ENCODE measurements around the gene OR51E2. TPM values are rescaled to one million over a fixed set of nuclear protein-coding genes. Genes with fewer than 3 reads are reported as not detected.
A peak's percentile ranks its signal among the peaks of the same experiment; 100 is the strongest.

The OR51E2 gene
- polyA plus RNA-seq, 4 donors, result 0.22 to 0.36 TPM; not detected in 2

DNA sequence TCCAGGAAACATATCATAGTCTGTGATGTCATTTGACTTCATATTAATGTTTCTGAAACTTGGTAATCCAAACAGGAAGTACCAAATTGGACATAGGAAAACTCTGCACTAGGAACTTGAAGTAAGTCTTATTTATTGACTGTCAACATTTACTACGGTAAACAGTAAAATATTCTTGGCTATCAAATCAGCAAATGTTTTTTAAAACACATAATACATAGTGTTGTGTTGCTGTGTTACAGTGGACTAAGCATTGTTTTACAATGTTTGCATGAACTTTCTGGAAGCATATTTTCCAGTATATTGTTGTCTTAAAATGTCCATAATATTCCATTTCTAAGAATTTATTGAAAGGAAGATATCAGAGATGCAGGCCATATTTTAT lies 2.8 kb upstream of the OR51E2 start:
- FAIRE-seq (no peak), DNase-seq (no peak)
- Histone ChIP-seq H3K9me3 (ENCODE audit: control insufficient read depth in 2 of 2, insufficient read depth in 1 of 2, low read depth in 1 of 2, low read length in 1 of 2) (no peaks in the 10 kb centered on the region), H3K27me3 (ENCODE audit: control insufficient read depth in 3 of 3, insufficient read depth in 3 of 3, low read length in 3 of 3) (no peaks in the 10 kb centered on the region), H3K4me3 (ENCODE audit: low read depth in 1 of 3, low read length in 3 of 3) (no peak overlapping the region), H3K27ac (ENCODE audit: low read depth in 1 of 3, low read length in 2 of 3) (no peak overlapping the region), H3K4me1 (ENCODE audit: control insufficient read depth in 3 of 3, insufficient read depth in 2 of 3, low read depth in 1 of 3, low read length in 2 of 3) (no peaks in the 10 kb centered on the region), H3K36me3 (ENCODE audit: control insufficient read depth in 3 of 3, insufficient read depth in 2 of 3, low read depth in 1 of 3, low read length in 3 of 3) (no peaks in the 10 kb centered on the region)
- 60 to 96% (median 91%) methylated on average over 1 of the region's 1 CpG for WGBS, 3 donors

DNA sequence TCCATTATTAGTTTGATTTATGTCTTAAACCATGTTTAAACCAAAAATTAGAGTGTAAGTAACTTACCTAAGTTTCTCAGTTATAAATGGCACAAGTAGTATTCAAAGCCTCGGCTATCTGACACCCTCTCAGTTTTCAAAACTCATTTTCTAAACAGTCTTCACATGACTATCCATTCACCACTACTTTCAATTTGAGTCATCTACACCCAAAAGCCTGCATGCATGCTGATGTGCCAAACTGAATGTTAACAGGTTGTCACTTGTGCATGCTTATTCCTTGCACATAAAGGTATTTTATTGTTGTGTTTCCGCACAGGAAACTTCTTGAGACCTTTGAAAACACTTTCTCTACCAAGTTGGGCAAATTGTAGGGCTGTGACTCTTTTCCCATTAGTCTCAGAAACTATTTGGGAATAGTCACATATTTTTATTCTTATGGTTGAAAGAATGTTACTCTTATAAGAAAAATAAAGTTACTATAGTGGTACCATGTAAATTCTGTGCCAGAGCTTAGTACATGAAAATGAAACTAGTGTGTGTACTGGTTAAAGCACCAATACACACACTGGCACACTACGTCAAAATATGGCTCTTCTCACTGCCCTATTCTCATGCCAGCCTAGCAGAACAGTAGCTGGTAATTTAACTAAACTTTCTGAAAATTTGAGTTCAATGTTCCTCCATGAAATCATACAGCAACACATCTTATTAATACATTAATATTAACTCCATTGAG lies 2.2 kb upstream of the OR51E2 start:
- Histone ChIP-seq H3K27ac (ENCODE audit: low read depth in 1 of 3, low read length in 2 of 3) (no peak overlapping the region), H3K9me3 (ENCODE audit: control insufficient read depth in 2 of 2, insufficient read depth in 1 of 2, low read depth in 1 of 2, low read length in 1 of 2) (no peaks in the 10 kb centered on the region), H3K36me3 (ENCODE audit: control insufficient read depth in 3 of 3, insufficient read depth in 2 of 3, low read depth in 1 of 3, low read length in 3 of 3) (no peaks in the 10 kb centered on the region), H3K27me3 (ENCODE audit: control insufficient read depth in 3 of 3, insufficient read depth in 3 of 3, low read length in 3 of 3) (no peaks in the 10 kb centered on the region), H3K4me3 (ENCODE audit: low read depth in 1 of 3, low read length in 3 of 3) (no peak overlapping the region), H3K4me1 (ENCODE audit: control insufficient read depth in 3 of 3, insufficient read depth in 2 of 3, low read depth in 1 of 3, low read length in 2 of 3) (no peaks in the 10 kb centered on the region)
- no peak for DNase-seq
- 82 to 86% (median 83%) methylated on average over 3 of the region's 3 CpGs for WGBS, 3 donors
- FAIRE-seq, result no peak

DNA sequence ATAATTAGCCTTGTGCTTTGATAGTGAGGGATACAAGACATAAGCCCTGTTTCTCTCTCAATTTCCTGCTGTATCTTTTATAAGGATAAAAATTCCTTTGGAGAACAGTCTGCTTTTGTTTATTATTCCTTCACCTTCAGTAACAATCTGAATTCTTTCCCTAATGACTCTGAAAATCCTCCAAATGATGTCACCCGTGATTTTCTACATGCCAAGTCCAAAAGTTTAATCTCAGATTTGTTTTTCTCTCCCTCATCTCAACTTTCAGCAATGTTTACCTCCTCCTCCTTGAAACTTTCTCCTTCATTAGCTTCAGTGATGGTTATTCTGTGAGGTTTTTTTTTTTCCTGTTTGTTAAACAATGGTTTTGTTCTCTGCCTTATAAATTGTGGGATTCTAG lies 2.2 kb downstream of the OR51E2 start:
- 14 to 26% (median 25%) methylated on average over 1 of the region's 1 CpG for WGBS, 3 donors
- H3K27ac ChIP-seq (ENCODE audit: low read depth in 1 of 3, low read length in 2 of 3), result no peak overlapping the region
- no peak for DNase-seq
- no peak overlapping the region for H3K4me3 ChIP-seq (ENCODE audit: low read depth in 1 of 3, low read length in 3 of 3)
- H3K9me3 ChIP-seq (ENCODE audit: control insufficient read depth in 2 of 2, insufficient read depth in 1 of 2, low read depth in 1 of 2, low read length in 1 of 2), result no peaks in the 10 kb centered on the region
- no peaks in the 10 kb centered on the region for H3K27me3 ChIP-seq (ENCODE audit: control insufficient read depth in 3 of 3, insufficient read depth in 3 of 3, low read length in 3 of 3)
- no peaks in the 10 kb centered on the region for H3K36me3 ChIP-seq (ENCODE audit: control insufficient read depth in 3 of 3, insufficient read depth in 2 of 3, low read depth in 1 of 3, low read length in 3 of 3)
- H3K4me1 ChIP-seq (ENCODE audit: control insufficient read depth in 3 of 3, insufficient read depth in 2 of 3, low read depth in 1 of 3, low read length in 2 of 3), result no peaks in the 10 kb centered on the region
- no peak for FAIRE-seq

- Histone ChIP-seq H3K4me3 (ENCODE audit: low read depth in 1 of 3, low read length in 3 of 3) (no peak overlapping the region), H3K27ac (ENCODE audit: low read depth in 1 of 3, low read length in 2 of 3) (no peak overlapping the region), H3K9me3 (ENCODE audit: control insufficient read depth in 2 of 2, insufficient read depth in 1 of 2, low read depth in 1 of 2, low read length in 1 of 2) (no peaks in the 10 kb centered on the region), H3K4me1 (ENCODE audit: control insufficient read depth in 3 of 3, insufficient read depth in 2 of 3, low read depth in 1 of 3, low read length in 2 of 3) (no peaks in the 10 kb centered on the region), H3K27me3 (ENCODE audit: control insufficient read depth in 3 of 3, insufficient read depth in 3 of 3, low read length in 3 of 3) (no peaks in the 10 kb centered on the region), H3K36me3 (ENCODE audit: control insufficient read depth in 3 of 3, insufficient read depth in 2 of 3, low read depth in 1 of 3, low read length in 3 of 3) (no peaks in the 10 kb centered on the region)
- WGBS, 3 donors, result 56 to 77% (median 57%) methylated on average over 3 of the region's 3 CpGs
- DNase-seq (no peak), FAIRE-seq (no peak)
These were observed 12.9 kb downstream of the OR51E2 start for GRCh38 chr11:4684631-4685285.

DNA sequence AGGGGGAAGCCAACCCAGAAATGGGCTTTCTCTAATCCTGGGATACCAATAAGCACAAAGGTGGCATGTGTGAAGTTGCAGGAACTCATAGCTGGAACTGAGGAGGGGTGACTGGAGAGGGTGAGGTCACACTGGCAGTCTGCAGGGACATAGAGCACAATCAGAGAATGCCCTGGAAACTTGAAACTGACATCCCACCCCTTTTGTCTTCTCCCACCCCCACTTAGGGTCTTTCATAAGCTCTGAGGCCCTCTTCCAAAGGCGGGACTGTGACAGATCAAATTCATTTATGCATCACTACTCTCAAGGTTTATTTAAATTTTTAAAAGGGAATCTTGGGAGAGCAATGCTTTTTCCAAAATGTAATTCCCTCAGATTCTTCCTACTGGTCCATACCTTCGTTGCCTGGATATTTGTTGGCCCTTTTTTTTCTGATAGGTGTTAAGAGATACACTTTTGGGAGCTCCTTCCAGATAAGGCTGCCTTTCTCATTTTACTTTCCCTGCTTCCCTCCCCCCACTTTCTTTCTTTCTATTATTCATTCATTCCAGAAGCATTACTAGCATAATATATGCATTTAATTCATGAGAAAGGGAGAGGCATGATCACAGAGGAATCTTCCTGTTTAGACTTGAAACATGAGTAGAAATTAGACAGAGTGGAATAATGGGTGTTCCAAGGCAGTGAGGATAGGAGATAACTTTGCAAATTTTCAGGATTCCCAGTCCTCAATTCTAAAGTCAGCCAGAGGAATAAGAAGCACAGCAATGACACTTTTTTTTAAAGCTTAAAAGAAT lies 14.8 kb downstream of the OR51E2 start:
- WGBS, 3 donors, result 51 to 70% (median 51%) methylated on average over 2 of the region's 2 CpGs
- FAIRE-seq, result no peak
- no peaks in the 10 kb centered on the region for H3K9me3 ChIP-seq (ENCODE audit: control insufficient read depth in 2 of 2, insufficient read depth in 1 of 2, low read depth in 1 of 2, low read length in 1 of 2)

DNA sequence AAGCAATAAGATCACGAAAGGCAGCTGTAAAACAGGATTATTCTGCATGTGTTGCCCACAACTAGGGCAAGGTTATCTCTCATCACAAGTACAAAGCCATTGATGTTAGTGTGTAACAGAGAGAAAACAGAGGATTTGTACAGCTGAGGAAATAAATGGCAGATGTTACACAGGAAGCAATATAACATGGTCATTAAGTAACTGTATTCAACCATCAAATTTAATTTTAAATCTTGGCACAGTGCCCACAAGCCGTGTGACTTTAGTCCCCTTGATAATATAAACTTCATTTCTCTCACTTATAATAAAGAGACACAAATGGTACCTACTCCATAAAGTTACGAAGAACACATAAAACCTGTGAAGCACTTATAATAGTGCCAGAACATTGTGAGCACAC lies 17.3 kb downstream of the OR51E2 start:
- H3K36me3 ChIP-seq (ENCODE audit: control insufficient read depth in 3 of 3, insufficient read depth in 2 of 3, low read depth in 1 of 3, low read length in 3 of 3), result no peaks in the 10 kb centered on the region
- peak in 1 of 2 donors; percentile 5 for DNase-seq
- 22 to 36% (median 31%) methylated on average over 3 of the region's 3 CpGs for WGBS, 3 donors

More for the DNA sequence above, 14.8 kb downstream of the OR51E2 start:
- Histone ChIP-seq H3K4me1 (ENCODE audit: control insufficient read depth in 3 of 3, insufficient read depth in 2 of 3, low read depth in 1 of 3, low read length in 2 of 3) (no peaks in the 10 kb centered on the region), H3K4me3 (ENCODE audit: low read depth in 1 of 3, low read length in 3 of 3) (no peak overlapping the region), H3K36me3 (ENCODE audit: control insufficient read depth in 3 of 3, insufficient read depth in 2 of 3, low read depth in 1 of 3, low read length in 3 of 3) (no peaks in the 10 kb centered on the region), H3K27me3 (ENCODE audit: control insufficient read depth in 3 of 3, insufficient read depth in 3 of 3, low read length in 3 of 3) (no peaks in the 10 kb centered on the region), H3K27ac (ENCODE audit: low read depth in 1 of 3, low read length in 2 of 3) (no peak overlapping the region)
- DNase-seq, result no peak

DNA sequence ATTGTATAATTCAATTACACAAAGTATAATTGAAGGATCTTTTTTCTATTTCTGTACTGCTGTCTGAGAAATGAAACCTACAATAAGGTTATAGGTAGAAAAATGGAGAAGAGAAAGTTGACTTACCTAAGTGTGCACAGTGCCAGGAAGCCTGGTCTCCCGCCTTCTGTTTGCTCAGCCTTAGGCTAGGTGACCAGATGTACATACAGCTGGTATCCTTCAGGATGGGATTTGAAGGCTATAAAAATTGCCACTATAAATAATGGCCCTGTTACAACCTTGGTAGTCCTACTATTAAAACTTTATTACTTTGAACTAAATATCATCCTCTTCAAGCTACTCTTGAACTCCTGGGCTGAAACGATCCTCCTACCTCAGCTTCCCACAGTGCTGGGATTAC lies 19.7 kb downstream of the OR51E2 start:
- H3K4me1 ChIP-seq (ENCODE audit: control insufficient read depth in 3 of 3, insufficient read depth in 2 of 3, low read depth in 1 of 3, low read length in 2 of 3), result no peaks in the 10 kb centered on the region

More for the DNA sequence above, 17.3 kb downstream of the OR51E2 start:
- no peak overlapping the region for H3K27ac ChIP-seq (ENCODE audit: low read depth in 1 of 3, low read length in 2 of 3)
- no peaks in the 10 kb centered on the region for H3K27me3 ChIP-seq (ENCODE audit: control insufficient read depth in 3 of 3, insufficient read depth in 3 of 3, low read length in 3 of 3)
- H3K4me3 ChIP-seq (ENCODE audit: low read depth in 1 of 3, low read length in 3 of 3), result no peak overlapping the region
- no peak for FAIRE-seq
- H3K4me1 ChIP-seq (ENCODE audit: control insufficient read depth in 3 of 3, insufficient read depth in 2 of 3, low read depth in 1 of 3, low read length in 2 of 3), result no peaks in the 10 kb centered on the region
- no peaks in the 10 kb centered on the region for H3K9me3 ChIP-seq (ENCODE audit: control insufficient read depth in 2 of 2, insufficient read depth in 1 of 2, low read depth in 1 of 2, low read length in 1 of 2)

GRCh38 chr11:4673781-4674180 lies 23.9 kb downstream of the OR51E2 start:
- no peak for DNase-seq
- FAIRE-seq, result no peak
- Histone ChIP-seq H3K4me1 (ENCODE audit: control insufficient read depth in 3 of 3, insufficient read depth in 2 of 3, low read depth in 1 of 3, low read length in 2 of 3) (no peaks in the 10 kb centered on the region), H3K4me3 (ENCODE audit: low read depth in 1 of 3, low read length in 3 of 3) (no peak overlapping the region), H3K9me3 (ENCODE audit: control insufficient read depth in 2 of 2, insufficient read depth in 1 of 2, low read depth in 1 of 2, low read length in 1 of 2) (no peaks in the 10 kb centered on the region), H3K27me3 (ENCODE audit: control insufficient read depth in 3 of 3, insufficient read depth in 3 of 3, low read length in 3 of 3) (no peaks in the 10 kb centered on the region), H3K36me3 (ENCODE audit: control insufficient read depth in 3 of 3, insufficient read depth in 2 of 3, low read depth in 1 of 3, low read length in 3 of 3) (no peaks in the 10 kb centered on the region), H3K27ac (ENCODE audit: low read depth in 1 of 3, low read length in 2 of 3) (no peak overlapping the region)
- 44 to 65% (median 51%) methylated on average over 2 of the region's 2 CpGs for WGBS, 3 donors

More for the DNA sequence above, 19.7 kb downstream of the OR51E2 start:
- FAIRE-seq, result no peak
- WGBS, 3 donors, result 41 to 79% (median 57%) methylated on average over 2 of the region's 2 CpGs
- no peak overlapping the region for H3K4me3 ChIP-seq (ENCODE audit: low read depth in 1 of 3, low read length in 3 of 3)
- no peak overlapping the region for H3K27ac ChIP-seq (ENCODE audit: low read depth in 1 of 3, low read length in 2 of 3)
- DNase-seq, result peak in 1 of 2 donors; percentile 5
- no peaks in the 10 kb centered on the region for H3K36me3 ChIP-seq (ENCODE audit: control insufficient read depth in 3 of 3, insufficient read depth in 2 of 3, low read depth in 1 of 3, low read length in 3 of 3)
- no peaks in the 10 kb centered on the region for H3K9me3 ChIP-seq (ENCODE audit: control insufficient read depth in 2 of 2, insufficient read depth in 1 of 2, low read depth in 1 of 2, low read length in 1 of 2)
- no peaks in the 10 kb centered on the region for H3K27me3 ChIP-seq (ENCODE audit: control insufficient read depth in 3 of 3, insufficient read depth in 3 of 3, low read length in 3 of 3)

All from small intestine (tissue), 7 donors.